GM04503 (cell line): ENCODE measurements around the gene PASD1.
A peak's percentile ranks its signal among the peaks of the same experiment; 100 is the strongest.
"Not testable (repeated sequence)": the region's sequence is repeated elsewhere in the genome, so short reads cannot be mapped to it uniquely, and the experiment has no call there.

Source experiments
- DNase-seq: peaks from one replicate; pipeline ENCODE4 v3.0.0-alpha.2; 2012; ENCODE audit warnings: low read depth

PASD1 gene

DNA sequence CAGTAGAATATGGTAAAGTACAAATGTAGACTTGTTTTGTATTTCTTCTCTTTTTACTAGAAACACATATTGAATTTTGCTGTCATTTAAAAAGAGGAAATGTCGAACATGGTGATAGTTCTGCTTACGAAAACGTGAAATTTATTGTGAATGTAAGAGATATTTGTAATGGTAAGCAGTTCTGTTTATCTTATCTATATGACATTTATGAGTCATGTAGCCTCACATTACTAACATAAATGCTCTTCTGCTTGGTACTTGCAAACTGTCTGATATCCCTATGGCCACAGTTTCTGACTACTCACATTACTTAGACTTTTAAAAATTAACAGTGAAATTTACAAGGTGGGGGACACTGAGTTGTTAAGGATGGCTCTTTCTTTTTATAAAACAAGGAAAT lies 57.9 kb downstream of the PASD1 start:
- DNase-seq = no peak

DNA sequence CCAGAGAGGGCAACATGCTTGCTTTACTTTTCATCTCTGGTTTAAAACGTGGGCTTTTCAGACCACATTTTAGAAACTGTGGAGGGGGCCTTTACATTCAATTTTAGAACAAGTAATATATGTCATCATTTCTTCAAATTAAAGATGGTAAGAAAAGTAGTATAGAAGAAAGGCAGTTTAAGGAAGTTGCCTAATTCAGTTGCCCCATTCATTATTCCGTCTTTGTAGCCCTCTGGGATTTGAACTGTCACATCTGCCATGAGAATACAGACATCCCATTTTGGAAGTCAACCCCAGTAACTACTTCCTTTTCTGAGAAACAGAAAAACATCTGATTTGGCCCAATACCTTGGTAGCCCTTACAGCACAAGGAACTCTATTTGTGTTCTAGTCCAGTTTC lies 61.2 kb downstream of the PASD1 start:
- no peak for DNase-seq

DNA sequence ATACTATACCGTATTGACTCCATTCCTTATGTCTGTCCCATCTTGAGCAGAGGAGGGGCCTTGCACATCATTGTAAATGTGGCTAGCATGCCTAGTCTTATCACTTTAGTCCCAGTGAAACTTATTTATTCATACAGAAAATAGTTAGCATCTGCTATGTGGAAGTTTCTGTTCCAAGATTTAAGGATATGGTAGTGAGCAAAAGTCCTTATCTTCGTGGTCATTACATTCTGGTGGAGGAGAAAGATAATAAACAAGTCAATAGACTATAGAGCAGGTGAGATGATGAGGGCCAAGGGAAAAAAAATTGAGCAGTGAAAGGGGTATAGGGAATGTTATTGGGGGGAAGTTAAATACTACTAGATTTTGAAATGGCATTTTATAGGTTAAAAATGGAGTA lies 68.3 kb downstream of the PASD1 start:
- no peak for DNase-seq

DNA sequence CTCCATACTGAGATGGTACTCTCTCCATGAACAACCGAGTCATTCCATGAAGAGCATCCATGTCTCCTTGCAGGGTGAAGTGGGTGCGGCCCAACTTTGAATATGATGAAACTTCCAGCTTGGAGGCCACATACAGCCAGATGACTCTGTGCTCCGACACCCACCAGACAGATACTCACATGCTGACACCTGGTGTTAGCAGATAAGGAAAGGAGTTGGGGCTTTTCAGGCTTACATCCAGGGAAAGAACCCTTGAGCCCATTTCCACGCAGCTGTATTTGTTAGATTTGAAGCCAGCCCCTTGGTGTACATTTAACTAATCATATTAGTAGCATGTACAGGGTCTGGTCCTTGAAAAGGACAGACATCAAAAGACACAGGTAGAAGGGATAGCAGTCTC lies 69.7 kb downstream of the PASD1 start:
- no peak for DNase-seq

DNA sequence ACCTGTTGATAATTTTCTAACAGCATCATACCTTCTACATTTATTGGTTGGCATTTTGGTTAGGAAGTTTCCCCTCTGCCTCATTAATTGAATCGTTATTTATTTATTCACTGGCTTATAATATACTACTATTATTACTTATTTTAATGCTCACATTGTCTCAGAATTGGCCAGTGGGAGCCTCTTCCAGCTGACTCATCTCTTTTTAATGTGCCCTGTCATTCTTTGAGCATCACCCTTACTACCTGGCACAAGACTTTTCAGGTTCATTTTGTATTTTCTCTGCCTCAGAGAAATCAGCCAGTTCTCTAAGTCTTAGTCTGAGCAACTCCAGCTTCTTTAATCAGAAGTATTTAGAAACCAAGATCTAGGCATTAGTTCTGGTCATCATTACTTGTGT lies 71.5 kb downstream of the PASD1 start:
- no peak for DNase-seq

DNA sequence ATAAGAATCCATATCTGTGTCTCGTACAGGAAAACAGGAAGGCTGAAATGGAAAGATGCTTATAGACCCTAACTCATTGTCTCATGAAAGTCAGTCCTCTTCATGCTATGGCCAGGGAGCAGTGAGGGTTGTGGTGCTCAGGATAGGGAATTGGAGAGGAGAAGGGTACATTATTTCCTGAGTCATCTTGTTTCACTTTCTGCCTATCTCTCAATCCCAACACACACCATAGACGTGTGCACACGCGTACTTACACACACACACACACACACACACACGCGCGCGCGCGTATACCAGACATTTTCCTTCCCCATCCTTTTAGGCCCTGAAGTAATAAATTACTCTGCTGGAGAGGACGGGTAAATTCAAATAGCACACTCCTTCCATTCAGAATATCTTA lies 78.1 kb downstream of the PASD1 start:
- no peak for DNase-seq

DNA sequence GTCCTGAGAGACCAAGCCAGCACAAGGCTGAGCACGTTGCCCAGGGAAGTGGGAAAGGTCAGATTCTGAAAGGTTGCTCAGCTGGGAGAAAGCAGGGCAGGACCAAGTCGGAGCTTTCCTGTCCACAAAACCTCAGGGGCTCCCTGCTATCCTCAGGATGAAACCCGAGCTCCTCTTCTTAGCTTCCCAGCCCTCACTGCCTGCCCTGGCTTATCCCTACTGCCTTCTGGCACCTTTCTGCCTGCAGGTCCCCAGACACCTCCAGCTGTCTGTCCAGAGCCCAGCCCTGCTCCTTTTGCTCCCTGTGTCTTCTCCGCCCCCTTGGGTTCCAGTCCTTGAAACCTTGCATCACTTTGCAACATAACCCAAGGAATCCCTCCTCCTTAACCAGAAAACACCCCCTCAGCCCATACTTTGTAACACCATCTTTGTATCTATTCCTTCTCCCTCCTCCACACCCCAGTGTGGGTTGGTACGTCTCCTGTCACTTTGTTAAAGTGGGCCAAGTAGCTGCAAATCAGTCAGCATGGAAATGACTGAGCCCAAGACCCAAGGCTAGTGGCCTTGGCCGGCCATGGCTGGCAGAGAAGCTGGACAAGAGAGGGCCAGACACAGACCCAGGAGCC lies 111.8 kb downstream of the PASD1 start:
- DNase-seq = no peak

DNA sequence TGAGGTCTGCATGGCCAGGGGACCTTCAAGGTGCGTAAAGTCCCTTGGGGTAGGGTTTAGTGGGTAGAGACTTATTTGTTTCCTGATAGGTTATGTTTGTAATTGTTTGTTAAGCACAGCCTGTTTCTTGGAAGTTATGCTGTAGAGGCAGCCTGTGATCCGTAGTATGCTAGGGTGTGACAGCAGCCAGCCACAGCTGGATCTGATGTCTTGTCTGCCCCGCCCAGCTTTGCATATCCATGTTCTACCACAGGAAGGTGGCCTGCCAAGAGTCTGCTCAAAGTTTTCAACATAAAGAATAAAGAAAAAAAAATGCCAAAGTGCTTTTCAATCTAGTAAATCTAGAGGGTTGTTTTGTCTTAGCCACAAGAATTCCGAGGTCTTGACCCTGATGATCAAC lies 112.7 kb downstream of the PASD1 start:
- no peak for DNase-seq

DNA sequence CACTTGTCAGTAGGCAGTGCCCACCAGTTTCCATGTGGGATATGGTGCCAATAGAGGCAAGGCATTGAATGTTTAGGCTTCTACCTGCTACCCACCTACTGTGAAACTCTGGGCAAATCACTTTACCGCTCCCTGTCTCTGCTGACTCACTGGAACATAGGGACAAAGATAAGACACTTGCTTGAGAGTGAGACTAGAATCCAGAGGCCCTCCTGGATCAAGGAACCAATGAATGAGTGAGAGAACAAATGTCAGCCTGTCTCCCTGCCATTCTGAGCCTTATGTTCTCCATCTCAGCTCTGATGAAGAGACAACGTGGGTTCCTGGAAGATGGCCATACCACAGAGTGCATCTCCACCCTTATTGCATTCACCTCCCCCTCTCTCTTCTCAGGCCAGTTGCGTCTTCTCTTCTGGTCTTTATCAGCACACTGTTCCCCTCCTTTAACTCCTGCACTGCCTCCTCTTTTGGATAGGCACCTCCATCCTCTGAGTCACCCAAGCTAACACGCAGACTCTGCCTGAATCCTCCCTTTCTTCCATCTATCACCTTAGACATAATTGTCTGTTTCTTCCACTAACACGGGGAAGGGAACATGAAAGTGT lies 116.4 kb downstream of the PASD1 start:
- DNase-seq = no peak

DNA sequence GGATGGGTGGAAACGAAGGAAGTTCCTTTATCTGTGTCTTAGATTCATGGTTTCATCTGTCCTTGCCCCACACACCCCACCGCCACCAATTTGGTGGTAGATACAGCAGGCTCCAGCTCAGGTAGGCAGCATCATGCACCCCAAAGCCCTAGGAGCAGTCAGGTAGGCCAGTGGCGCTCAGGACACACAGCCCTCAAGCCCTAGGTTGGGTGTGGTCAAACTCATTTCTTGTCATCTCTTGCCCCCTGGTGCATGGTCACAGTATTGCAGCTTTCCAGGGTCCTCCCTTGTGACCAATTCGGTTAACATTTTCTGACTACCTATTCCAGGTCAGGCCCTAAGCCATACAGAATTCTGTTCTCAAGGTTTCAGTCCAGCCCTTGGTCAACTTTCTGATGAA lies 117.3 kb downstream of the PASD1 start:
- DNase-seq = no peak

DNA sequence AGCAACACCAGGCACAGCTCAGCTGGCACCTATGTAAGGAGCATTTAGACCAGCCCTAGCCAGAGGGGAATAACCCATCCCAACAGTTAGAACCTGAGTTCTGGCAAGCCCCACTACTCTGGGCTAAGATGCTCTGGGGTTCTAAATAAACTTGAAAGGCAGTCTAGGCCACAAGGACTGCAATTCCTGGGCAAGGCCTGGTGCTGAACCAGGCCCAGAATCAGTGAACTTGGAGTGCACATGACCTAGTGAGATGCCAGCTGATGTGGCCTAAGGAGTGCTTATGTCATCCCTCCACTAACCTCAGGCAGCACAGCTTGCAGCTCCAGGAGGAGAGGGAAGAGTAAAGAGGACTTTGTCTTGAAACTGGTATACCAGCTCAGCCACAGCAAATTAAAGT lies 124.2 kb downstream of the PASD1 start:
- DNase-seq = no peak

DNA sequence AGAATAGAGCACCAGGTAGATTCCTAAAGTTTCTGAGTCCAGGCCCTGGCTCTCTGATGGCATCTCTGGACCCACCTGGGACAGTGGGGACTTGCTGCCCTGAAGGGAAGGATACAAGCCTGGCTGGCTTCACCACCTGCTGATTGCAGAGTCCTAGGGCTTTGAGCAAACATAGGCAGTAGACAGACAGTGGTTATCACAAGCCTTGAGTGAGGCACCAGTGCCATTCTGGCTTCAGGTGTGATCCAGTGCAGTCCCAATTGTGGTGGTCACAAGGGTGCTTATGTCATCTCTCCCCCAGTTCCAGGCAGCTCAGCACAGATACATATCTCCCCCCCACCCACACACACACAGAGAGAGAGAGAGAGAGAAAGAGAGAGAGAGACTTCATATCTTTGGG lies 125.2 kb downstream of the PASD1 start:
- no peak for DNase-seq

DNA sequence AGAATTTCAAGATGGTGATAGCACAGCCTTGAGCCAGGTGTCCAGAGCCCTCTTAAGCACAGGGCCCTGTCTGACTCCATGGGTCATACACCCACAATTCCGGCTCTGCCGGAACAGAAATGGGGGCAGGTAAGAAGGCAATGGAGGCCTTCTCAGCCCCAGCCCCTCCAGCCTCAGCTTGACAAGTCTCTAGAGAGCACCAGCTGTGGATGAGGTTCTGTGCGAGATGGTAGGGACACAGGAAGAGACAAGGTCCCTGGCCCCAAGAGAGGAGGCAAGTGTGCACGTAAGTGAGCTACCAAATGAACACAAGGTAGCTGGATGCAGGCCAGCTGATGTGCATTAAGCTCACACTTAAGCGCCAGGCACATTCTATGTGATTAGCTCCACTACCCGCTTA lies 129.3 kb downstream of the PASD1 start:
- no peak for DNase-seq

DNA sequence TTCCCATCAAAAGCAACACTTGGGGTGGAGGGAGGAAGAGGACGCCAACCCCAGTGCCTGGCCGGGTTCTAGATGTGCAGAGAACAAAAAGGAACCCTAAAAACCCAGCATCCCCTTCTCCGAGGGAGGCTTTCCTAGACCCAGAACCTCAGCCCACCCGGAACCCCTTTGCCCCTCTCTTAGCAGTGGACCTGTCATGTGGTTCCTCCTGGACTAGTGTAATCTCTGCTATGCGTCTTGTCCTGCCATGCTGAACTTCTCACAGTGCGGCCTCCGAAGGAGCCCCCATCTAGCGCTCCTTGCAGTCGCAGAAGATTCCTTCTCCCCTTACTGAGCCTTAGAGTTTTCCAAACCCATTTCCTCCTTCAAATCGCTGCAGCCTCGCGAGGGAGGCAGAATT lies 130.6 kb downstream of the PASD1 start:
- DNase-seq = no peak

DNA sequence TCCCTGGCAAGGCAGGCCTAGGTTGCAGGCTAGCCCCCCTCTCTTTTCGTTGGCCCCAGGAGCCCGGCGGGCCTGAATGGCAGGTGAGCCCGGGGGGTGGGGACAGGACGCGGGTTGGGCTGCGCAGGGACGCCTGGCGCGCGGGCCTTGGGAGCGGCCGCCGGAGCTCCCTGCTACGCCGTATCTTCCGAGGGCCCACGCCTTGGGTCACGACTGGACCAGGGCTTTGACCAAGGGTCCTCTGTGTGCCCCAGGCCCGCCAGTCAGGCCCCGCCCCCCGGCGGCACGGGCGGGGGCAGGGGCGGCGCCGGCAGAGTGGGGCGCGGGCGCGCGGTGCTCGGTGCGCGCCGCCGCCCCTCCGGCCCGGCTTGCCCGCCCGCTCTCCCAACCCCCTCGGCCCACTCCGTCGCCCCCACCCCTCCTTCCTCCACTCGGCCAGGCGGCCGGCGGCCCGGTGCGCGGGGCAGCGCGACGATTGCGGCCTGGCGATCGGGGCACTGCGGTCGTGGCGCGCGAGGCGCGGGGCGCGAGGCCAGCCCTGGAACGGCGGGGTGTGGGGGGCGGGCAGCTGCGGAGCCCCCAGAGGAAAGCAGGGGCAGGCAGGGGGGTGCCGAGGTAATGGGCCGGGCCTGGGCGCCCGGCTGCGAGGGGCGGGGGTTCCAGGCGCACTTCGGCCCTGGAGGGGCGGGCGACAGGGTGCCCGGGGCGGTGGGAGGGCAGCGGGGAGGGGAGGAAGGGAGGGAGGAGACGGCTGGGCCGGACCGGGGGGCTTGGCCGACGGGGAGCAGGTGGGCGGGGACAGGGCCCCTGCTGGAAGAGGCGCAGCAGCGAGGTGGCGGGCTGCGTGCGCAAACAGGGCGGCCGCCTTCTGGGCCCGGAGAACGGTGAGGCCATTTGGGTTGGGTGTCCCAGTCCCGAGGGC lies 131.4 kb downstream of the PASD1 start, which contains the start of gene PRRG3:
Gene PRRG3 (plus strand): TSS at position 798 of the 922 bp plus-strand sequence. CDS start 3,357 bp downstream, outside the sequence.
- DNase-seq = no peak

DNA sequence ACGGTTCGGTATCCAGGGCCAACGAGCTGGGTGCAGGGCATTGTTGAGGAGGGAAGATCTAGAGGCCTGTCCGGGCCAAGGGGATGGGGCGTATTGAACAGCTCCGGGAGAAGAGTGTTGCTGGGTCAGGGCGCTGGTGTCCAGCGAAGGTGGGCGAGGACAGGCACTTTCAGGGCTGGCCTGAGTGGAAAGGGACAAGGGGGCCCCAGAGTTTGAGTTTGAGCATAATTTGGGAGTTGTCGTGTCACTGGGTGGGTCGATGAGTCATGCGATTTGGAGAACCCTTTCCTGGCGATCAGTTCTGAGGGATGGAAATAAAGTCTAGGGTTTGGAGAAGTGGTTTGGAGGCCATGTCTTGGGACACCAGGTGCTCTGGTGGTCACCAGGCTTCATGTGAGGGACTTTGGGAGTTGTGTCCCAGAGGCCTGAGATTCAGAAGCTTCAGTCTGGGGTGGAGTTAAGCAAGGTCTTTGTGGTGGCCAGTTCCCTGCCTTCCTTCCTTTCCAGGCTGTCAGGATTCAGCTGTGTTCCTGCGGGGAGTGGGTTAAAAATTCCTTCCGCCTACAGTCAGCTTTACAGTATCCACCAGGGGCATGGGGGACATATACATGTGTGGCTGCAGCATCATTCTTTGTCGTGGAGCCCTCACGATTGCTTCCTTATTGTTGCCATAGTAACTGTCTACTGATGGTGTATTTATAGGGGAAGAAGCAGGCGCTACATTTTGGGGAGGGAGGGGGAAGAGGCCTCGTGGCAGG lies 132.3 kb downstream of the PASD1 start:
- DNase-seq = no peak

DNA sequence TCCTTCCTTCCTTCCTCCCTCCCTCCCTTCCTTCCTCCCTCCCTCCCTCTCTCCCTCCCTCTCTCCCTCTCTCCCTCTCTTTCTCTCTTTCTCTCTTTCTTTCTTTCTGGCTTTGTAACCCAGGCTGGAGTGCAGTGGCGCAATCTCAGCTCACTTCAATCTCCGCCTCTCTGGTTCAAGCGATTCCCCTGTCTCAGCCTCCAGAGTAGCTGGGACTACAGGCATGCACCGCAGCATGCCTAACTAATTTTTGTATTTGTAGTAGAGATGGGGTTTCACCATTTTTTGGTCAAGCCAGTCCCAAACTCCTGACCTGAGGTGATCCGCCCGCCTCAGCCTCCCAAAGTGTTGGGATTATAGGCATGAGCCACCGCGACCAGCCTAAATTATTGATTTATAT lies 133.6 kb downstream of the PASD1 start:
- not testable (repeated sequence) for DNase-seq

DNA sequence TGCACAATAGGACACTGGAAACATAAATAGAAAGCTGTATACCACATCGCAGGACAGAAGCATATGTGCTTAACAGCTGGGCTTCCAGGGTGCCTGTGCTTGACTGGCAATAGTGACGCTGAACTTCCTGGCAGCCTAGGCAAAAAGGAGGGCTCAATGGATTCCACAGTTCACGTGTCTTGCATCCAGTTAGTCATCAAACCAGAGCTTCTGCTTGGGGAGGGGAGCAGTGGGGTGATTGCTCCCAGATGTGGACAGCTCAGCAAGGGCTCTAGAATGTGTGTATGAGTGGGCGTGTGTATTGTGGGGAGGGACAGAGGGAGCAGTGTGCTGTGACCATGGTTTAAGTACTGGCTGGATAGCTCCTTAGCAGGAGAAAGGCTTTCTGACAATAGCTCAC lies 134.0 kb downstream of the PASD1 start:
- DNase-seq = peak; percentile 81

DNA sequence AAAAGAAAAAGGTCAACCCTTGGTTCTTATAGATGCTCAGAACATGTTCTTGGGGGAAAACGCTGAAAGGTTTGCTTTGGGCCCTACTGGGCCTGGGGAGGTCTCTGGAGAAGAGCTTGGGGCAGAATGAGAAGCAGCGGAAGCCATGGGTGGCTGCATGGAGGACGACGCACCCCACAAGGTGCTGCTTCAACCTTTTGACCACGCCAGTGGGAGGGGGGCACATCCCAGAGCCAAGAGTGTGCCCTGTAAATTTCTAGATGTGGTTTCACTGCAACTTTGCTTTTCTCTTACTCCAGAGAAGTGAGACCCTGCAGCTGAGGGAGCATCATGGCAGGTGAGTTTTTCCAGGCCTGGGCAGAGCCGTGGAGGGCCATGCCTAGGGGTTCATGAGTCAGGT lies 135.0 kb downstream of the PASD1 start:
- DNase-seq = no peak

DNA sequence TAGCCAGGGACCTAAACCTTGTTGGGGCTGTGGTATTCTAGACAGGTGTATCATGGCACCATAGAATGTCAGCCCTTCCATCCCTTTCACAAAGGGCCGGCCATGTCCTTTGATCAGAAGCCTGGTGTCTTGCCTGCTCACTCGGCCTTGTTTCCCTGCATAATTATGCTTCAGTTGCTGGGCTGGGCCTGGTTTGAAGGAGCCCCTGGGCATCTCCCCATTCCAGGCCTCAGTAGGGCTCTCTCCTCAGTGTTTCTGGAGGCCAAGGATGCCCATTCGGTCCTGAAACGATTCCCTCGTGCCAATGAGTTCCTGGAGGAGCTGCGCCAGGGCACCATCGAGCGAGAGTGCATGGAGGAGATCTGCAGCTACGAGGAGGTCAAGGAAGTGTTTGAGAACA lies 136.3 kb downstream of the PASD1 start:
- no peak for DNase-seq

DNA sequence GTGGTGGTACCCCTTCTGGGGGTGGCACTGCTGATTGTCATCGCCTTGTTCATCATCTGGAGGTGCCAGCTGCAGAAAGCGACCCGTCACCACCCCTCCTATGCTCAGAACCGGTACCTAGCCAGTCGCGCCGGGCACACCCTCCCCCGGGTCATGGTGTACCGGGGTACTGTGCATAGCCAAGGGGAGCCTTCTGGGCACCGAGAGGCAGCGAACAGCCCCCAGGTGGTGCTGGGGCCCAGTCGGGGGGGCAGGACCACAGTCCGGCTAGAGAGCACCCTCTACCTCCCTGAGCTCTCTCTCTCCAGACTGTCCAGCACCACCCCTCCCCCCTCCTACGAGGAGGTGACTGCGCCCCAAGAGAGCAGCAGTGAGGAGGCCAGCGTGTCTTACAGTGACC lies 137.1 kb downstream of the PASD1 start:
- DNase-seq = no peak

DNA sequence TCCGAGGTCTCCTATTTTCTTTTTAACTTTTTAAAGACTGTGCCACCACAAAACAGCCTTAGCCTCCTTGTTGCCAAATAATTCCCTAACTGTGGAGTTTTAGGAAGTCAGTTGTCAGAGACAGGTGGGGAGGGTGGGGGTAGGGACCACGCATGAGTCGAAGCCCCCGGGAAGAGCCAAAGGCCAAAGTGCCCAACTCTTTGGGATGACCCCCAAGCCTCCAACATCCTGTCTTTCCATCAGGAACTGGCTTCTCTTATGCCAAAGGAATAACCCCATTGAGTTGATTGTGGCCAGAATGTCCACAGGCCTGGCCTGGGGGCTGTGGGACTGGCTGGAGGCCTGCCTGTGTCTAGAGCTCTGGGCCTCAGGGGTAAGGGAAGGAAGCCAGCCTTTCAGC lies 137.6 kb downstream of the PASD1 start:
- no peak for DNase-seq
